ENCODE measurements around the gene SMCO2. TPM values are rescaled to one million over a fixed set of nuclear protein-coding genes. Genes with fewer than 3 reads are reported as not detected.

SMCO2 gene
- polyA plus RNA-seq, 3 donors = 17.4 TPM; not detected in 2

GRCh38 chr12:27528788-27529187 lies 82.3 kb downstream of the SMCO2 start:
- intact Hi-C loops (cut with micrococcal nuclease) = no loop called here
- no peak overlapping the region for H3K9ac ChIP-seq (ENCODE audit: insufficient read depth, low read length, poor library complexity, severe bottlenecking)
- no peaks in the 10 kb centered on the region for H3K27me3 ChIP-seq (ENCODE audit: control insufficient read depth in 2 of 2, insufficient read depth in 2 of 2, low read length in 2 of 2)
- WGBS (ENCODE audit: insufficient coverage) = 80% methylated on average over 2 of the region's 3 CpGs
- Mint-ChIP-seq H3K4me1 (peaks cover 21% of the 10 kb centered on the region), H3K36me3 (no peaks in the 10 kb centered on the region), H3K27ac (no peak overlapping the region), H3K27me3 (ENCODE audit: low read depth in 3 of 3) (peaks cover 0 to 4% (median 2%) of the 10 kb centered on the region in 3 donors), H3K4me3 (no peak overlapping the region), H3K9me3 (no peaks in the 10 kb centered on the region)
- no peaks in the 10 kb centered on the region for H4K20me1 ChIP-seq (ENCODE audit: insufficient read depth, low read length)
- no peak overlapping the region for H2AFZ ChIP-seq (ENCODE audit: insufficient read depth, low read depth, low read length, poor library complexity, severe bottlenecking)
- no peak overlapping the region for H3K27ac ChIP-seq (ENCODE audit: low read depth in 1 of 2, low read length in 2 of 2)
- DNase-seq = no peak
- peaks cover 13 to 16% of the 10 kb centered on the region in 2 donors for H3K4me1 ChIP-seq (ENCODE audit: control insufficient read depth in 1 of 2, insufficient read depth in 2 of 2, low read length in 2 of 2)
- H3K79me2 ChIP-seq (ENCODE audit: insufficient read depth, low read length) = no peaks in the 10 kb centered on the region
- H3K9me3 ChIP-seq (replicated peaks in 1 of 2; ENCODE audit: control insufficient read depth in 1 of 2, insufficient read depth in 1 of 2, low read length in 2 of 2) = no peaks in the 10 kb centered on the region
- no peak overlapping the region for H3K4me3 ChIP-seq (replicated peaks in 1 of 3; ENCODE audit: low read depth in 2 of 3, low read length in 3 of 3)
- no peaks in the 10 kb centered on the region for H3K36me3 ChIP-seq (replicated peaks in 1 of 2; ENCODE audit: control insufficient read depth in 1 of 2, insufficient read depth in 2 of 2, low read length in 2 of 2)
- TF ChIP-seq, protein P1, sequence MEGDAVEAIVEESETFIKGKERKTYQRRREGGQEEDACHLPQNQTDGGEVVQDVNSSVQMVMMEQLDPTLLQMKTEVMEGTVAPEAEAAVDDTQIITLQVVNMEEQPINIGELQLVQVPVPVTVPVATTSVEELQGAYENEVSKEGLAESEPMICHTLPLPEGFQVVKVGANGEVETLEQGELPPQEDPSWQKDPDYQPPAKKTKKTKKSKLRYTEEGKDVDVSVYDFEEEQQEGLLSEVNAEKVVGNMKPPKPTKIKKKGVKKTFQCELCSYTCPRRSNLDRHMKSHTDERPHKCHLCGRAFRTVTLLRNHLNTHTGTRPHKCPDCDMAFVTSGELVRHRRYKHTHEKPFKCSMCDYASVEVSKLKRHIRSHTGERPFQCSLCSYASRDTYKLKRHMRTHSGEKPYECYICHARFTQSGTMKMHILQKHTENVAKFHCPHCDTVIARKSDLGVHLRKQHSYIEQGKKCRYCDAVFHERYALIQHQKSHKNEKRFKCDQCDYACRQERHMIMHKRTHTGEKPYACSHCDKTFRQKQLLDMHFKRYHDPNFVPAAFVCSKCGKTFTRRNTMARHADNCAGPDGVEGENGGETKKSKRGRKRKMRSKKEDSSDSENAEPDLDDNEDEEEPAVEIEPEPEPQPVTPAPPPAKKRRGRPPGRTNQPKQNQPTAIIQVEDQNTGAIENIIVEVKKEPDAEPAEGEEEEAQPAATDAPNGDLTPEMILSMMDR (IDR thresholded peaks at IDR 0.05) = no peak
- H3K4me2 ChIP-seq (replicated peaks; ENCODE audit: extremely low read depth, low read length, poor library complexity, severe bottlenecking) = no peak overlapping the region

GRCh38 chr12:27530157-27530922 lies 83.8 kb downstream of the SMCO2 start:
- 64% methylated on average over 4 of the region's 7 CpGs for WGBS (ENCODE audit: insufficient coverage)
- Mint-ChIP-seq H3K27ac (no peak overlapping the region), H3K4me3 (no peak overlapping the region), H3K9me3 (no peaks in the 10 kb centered on the region), H3K36me3 (no peaks in the 10 kb centered on the region), H3K27me3 (ENCODE audit: low read depth in 3 of 3) (peaks cover 0 to 4% (median 2%) of the 10 kb centered on the region in 3 donors), H3K4me1 (peaks cover 11% of the 10 kb centered on the region)
- Histone ChIP-seq H3K4me3 (replicated peaks in 1 of 3; ENCODE audit: low read depth in 2 of 3, low read length in 3 of 3) (no peak overlapping the region), H3K36me3 (replicated peaks in 1 of 2; ENCODE audit: control insufficient read depth in 1 of 2, insufficient read depth in 2 of 2, low read length in 2 of 2) (no peaks in the 10 kb centered on the region), H3K4me2 (replicated peaks; ENCODE audit: extremely low read depth, low read length, poor library complexity, severe bottlenecking) (no peak overlapping the region), H3K27ac (ENCODE audit: low read depth in 1 of 2, low read length in 2 of 2) (no peak overlapping the region), H3K4me1 (ENCODE audit: control insufficient read depth in 1 of 2, insufficient read depth in 2 of 2, low read length in 2 of 2) (peaks cover 2 to 3% of the 10 kb centered on the region in 2 donors), H3K27me3 (ENCODE audit: control insufficient read depth in 2 of 2, insufficient read depth in 2 of 2, low read length in 2 of 2) (no peaks in the 10 kb centered on the region), H2AFZ (ENCODE audit: insufficient read depth, low read depth, low read length, poor library complexity, severe bottlenecking) (no peak overlapping the region), H3K9ac (ENCODE audit: insufficient read depth, low read length, poor library complexity, severe bottlenecking) (no peak overlapping the region), H3K9me3 (replicated peaks in 1 of 2; ENCODE audit: control insufficient read depth in 1 of 2, insufficient read depth in 1 of 2, low read length in 2 of 2) (no peaks in the 10 kb centered on the region), H3K79me2 (ENCODE audit: insufficient read depth, low read length) (no peaks in the 10 kb centered on the region), H4K20me1 (ENCODE audit: insufficient read depth, low read length) (no peaks in the 10 kb centered on the region)
- DNase-seq = no peak
- TF ChIP-seq, protein P1 (IDR thresholded peaks at IDR 0.05) = no peak
- intact Hi-C loops (cut with micrococcal nuclease) = no loop called here
